ENCODE data around the gene BCAS3.

The BCAS3 gene

DNA sequence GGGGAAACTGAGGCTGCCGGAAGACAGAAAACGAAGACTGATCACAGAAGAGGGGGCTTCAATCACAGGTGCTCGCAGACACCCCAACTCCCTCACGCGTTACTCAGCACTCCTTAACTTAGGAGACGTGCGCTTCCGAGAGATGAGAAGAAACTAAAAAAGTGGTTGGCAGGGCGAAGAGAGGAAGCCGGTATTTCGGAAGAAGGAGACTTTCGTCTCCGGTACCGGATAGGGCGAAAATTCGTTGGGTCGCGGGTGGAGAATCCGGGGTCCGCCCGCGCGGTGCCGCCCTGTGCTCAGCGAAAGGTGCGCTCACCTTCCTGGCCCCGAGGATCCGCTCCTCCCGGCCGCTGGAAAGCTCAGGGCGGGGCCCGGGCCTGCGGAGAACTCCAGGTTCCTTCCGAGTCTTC lies 721.1 kb downstream of the BCAS3 start:
- DNase-seq (ENCODE audit: low read depth), result no peak

DNA sequence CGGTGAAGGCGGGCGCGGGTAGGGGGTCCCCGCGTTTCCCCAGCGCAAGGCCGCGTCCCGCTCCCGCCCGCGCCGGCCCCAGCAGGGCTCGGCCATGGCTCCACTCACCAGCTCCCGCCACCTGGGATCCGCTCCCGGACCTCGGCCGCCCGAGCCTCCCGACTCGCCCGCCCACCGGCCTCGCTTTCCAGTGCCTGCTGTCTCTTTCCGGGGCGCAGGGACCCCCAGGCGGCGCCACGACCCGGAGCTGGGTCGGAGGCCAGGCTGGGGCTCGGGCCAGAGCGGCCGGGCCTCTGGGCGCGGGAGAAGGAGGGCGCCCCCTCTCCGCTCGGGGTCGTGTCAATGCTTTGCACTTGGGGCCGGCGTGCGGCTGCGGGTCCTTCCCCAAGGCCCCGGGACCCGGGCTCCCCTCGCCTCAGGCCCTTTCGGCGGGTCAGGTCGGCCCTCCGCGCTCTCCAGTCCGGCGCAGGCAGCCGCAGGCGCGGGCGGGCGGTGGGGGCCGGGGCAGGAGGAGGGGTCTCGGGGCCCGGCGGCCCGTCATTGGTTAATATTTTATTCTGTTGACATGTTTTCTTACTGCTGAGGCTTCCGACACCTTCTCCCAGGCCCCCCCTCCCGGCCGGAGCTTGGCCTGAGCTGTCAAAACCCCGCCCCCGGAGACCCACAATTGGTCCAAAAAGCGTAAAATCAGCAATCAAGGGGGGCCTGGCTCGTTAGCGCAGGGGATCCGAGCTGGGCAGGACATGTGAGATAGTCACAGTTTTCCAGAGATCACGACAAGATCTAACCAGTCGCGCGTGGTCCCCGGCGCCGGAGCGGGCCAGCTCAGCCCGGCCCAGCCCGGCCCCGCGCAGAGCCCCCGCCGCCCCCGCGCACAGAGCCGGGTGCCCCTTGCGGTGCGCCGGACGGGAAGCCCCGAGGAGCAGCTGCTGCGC lies 721.7 kb downstream of the BCAS3 start, which contains the start of gene TBX2:
Gene TBX2, plus strand, starts transcription at position 713 of the 935 bp plus-strand sequence. CDS start 334 bp downstream, outside the sequence.
- DNase-seq (ENCODE audit: low read depth), result no peak

DNA sequence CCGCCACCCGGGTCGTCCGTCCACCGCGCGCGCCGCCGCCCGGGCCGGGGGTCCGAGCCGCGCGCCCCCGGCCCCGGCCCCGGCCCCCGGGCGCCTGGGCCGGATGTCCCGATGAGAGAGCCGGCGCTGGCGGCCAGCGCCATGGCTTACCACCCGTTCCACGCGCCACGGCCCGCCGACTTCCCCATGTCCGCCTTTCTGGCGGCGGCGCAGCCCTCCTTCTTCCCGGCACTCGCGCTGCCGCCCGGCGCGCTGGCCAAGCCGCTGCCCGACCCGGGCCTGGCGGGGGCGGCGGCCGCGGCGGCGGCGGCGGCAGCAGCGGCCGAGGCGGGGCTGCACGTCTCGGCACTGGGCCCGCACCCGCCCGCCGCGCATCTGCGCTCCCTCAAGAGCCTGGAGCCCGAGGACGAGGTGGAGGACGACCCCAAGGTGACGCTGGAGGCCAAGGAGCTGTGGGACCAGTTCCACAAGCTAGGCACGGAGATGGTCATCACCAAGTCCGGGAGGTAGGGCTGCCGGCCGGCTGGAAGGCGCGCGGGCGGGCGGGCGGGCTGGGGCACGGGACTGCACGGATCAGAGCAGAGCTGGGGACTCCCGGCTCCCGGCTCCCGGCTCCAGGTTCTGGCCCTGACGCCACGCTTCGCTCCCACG lies 722.5 kb downstream of the BCAS3 start:
- no peak for DNase-seq (ENCODE audit: low read depth)

DNA sequence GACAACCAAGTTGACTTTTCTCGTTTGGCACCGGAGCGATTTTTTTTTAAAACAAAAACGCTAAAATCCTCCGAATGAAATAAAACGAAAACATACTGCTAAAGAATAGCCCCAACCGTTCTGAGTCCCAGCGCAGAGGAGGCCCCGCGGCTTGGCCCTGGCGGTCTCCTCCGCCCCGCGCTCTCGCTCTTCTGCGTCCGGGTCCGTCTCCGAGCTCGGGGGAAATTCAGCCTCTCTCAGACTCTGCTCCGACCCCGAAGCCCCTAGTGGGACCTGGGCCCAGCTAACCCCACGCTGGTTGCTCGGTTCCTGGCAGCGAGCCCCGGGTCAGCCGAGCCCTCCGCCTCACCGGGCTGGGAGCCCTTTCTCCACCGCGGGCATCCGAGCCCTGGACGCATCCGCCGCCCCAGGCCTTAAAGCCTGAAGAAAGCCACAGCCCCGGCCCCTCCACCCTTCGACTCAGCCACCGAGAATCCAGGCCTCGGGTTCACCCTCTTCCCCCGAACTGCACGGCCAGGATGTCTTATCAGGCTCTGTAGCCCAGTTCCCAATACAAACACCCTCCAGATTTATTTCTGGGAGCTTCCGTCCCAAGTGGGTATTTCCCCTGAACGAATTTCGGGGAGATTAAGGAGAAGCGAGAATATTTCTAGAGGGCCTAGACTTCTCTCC lies 723.2 kb downstream of the BCAS3 start:
- no peak for DNase-seq (ENCODE audit: low read depth)

DNA sequence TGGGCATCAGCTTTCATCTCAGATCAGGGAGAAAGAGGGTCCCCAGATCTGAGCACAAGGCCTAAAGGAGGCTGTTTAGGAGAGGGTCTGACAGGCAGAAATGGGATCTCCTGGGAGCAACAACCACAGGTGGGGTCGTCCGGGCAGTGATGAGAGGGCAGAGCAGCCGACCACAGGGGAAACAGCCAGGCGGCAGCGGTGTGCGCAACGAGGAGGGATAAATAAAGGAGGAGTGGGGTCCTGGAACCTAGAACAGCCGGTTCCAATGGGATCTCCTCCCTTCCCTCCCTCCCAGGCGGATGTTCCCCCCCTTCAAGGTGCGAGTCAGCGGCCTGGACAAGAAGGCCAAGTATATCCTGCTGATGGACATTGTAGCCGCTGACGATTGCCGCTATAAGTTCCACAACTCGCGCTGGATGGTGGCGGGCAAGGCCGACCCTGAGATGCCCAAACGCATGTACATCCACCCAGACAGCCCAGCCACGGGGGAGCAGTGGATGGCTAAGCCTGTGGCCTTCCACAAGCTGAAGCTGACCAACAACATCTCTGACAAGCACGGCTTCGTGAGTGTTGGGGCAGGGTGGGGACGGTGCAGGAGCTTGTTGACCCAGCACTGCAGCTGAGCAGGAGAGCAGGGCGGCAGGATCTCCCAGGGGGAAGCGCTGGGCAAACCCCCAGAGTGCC lies 723.9 kb downstream of the BCAS3 start:
- no peak for DNase-seq (ENCODE audit: low read depth)

DNA sequence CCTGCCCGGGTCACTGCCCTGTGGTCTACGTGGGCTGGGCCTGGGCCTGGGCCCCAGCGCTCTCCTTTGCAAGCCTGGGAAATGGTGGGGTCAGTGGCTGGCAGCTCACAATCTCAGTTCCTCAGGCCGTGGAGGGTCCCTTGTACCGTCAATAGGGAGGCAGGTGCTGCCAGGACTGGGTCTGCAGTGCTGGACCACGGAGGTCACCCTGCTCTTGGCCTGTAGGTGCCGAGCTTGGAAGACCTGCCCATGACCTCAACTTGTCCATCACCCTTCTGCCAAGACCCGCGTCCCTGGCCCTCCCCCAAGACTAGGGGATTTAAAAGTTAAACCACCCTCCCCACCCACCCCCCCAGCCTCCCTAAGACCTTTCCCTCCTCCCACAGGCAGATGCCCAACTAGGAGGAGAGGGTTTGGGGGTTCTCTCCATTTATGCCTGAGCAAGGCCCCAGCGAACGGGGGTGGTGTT lies 724.5 kb downstream of the BCAS3 start:
- DNase-seq (ENCODE audit: low read depth), result no peak

DNA sequence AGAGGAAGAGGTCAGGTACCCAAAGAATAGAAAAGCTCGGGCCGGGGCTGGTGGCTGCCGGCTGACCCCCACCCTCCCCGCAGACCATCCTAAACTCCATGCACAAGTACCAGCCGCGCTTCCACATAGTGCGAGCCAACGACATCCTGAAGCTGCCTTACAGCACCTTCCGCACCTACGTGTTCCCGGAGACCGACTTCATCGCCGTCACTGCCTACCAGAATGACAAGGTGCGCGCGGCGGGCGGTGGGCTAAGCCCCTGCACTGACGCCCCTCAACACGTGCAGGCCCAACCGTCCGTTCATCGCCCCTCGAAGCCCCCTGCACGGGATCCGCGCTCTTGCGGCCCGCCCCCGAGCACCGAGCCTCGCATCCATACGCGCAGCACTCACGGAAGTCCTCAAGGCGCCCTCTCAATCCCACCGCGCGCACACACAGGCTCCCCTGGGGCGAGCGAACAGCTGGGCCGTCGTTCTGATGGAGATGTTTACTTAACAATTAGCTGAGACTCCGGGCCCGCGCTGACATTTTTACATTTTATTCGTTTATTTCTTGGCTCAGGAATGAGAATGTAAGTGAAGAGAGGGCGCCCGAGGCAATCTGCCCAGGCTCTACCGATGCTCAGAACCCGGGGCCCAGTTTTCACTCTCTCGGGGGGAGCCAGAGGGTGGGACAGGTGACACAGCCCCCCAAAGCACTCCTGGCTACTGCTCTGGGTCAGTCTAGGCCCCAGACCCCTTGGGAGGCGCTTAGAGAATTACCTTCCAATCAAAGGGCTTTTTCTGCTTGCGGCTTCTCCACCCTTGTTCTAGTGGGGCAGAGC lies 725.5 kb downstream of the BCAS3 start:
- DNase-seq (ENCODE audit: low read depth), result no peak

DNA sequence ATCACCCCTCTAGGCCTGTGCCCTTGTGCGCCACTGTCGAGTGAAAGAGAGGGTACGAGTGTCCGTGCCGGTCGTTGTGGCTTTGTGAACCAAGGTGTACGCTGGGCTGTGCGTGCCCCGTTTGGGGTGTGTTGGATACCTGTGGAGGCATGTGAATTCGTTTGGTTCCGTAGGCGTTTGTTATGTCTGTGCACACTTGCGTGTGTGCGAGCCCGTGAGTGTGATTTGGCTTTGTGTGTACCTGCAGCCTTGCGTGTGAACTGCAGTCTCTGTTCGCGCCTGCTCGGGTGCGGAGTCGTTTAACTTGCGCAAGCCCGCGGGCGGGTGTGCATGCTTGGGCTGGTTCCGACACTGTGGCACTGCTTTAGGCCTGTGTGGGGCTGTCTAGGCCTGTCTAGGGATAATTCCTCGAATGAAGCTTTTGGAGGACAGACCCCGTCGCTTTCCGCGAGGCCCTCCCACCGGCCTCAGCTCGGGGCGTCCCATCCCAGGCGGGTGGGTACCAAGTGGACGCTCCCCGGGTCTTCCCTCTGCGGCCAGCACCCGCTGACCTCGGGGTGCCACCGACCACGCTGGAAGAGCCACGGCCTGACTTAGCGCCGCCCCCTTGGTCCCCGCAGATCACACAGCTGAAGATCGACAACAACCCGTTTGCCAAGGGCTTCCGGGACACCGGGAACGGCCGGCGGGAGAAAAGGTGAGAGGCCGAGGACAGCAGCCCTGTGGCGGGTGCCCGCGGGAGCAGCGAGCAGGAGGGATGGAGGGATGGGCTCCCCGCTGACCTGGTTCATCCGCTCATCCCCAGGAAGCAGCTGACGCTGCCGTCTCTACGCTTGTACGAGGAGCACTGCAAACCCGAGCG lies 726.4 kb downstream of the BCAS3 start:
- no peak for DNase-seq (ENCODE audit: low read depth)

DNA sequence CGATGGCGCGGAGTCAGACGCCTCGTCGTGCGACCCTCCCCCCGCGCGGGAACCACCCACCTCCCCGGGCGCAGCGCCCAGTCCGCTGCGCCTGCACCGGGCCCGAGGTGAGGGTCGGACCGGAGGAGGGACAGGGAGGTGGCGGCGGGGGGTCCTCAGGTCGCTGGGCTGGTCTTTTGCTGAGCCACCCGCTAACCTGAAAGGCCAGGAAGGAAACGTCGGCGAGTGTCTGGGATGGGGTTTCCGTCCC lies 726.9 kb downstream of the BCAS3 start:
- no peak for DNase-seq (ENCODE audit: low read depth)

DNA sequence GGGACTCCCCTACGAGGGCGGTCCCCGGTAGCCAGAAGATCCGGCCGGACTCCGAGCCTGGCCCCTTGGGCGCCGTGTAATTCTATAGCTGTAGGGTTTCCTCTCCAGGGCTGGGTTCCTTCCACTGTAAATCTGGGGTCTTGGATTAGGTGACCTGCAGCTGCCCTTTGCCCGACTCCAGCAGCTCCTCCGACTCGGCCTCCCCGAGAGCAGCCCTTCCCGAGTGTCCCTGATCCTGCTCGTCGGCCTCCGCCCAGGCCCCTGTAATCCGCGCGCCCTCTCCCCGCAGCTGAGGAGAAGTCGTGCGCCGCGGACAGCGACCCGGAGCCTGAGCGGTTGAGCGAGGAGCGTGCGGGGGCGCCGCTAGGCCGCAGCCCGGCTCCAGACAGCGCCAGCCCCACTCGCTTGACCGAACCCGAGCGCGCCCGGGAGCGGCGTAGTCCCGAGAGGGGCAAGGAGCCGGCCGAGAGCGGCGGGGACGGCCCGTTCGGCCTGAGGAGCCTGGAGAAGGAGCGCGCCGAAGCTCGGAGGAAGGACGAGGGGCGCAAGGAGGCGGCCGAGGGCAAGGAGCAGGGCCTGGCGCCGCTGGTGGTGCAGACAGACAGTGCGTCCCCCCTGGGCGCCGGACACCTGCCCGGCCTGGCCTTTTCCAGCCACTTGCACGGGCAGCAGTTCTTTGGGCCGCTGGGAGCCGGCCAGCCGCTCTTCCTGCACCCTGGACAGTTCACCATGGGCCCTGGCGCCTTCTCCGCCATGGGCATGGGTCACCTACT lies 727.4 kb downstream of the BCAS3 start:
- no peak for DNase-seq (ENCODE audit: low read depth)

DNA sequence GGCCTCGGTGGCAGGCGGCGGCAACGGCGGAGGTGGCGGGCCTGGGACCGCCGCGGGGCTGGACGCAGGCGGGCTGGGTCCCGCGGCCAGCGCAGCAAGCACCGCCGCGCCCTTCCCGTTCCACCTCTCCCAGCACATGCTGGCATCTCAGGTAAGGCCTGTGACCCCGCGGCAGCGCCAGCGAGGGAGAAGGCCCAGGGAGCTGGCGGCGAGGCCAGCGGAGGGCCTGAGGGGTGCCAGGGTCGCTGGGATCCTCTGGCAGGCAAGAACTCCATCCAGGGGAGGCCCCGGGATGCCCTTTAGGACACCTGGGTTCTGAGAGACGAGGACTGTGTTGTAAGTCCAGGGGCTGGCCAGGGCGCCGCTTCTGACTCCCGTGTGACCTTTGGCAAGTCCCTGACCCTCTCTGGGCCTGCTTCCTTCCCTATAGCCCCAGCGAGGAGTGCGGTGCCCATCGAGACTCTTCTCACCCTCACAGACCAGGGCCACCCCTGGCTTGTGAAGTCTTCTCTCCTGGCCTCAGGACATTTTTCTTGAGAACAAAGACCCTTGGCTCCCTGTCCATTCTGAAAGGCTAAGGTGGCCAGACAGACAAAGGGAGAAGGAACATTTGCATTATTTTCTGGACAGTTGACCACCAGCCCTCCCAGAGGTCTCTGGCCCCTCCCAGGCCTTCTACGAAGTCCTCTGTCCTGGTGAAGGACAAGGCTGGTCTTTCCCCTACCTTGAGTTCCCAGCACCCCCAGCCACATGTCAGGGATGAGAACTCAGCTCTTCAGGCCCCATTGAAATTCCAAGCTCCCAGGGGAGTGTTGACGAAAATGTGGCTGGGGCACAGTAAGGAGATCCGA lies 728.3 kb downstream of the BCAS3 start:
- no peak for DNase-seq (ENCODE audit: low read depth)

DNA sequence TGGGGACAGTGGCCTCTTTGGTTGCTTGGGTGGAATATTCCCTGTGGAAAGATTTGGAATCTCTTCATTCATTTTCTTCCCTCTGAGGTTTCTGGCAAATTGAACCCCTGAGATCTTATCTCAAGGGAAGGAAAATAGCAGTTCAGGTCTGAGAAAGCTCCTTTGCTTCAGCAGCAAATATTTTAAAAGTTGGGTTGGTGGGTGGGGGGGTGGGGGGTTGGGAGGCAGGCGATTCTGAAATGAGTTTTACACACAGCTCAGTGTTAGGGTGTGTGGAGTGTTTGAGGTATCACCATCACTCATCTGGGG lies 728.8 kb downstream of the BCAS3 start:
- DNase-seq (ENCODE audit: low read depth), result no peak

DNA sequence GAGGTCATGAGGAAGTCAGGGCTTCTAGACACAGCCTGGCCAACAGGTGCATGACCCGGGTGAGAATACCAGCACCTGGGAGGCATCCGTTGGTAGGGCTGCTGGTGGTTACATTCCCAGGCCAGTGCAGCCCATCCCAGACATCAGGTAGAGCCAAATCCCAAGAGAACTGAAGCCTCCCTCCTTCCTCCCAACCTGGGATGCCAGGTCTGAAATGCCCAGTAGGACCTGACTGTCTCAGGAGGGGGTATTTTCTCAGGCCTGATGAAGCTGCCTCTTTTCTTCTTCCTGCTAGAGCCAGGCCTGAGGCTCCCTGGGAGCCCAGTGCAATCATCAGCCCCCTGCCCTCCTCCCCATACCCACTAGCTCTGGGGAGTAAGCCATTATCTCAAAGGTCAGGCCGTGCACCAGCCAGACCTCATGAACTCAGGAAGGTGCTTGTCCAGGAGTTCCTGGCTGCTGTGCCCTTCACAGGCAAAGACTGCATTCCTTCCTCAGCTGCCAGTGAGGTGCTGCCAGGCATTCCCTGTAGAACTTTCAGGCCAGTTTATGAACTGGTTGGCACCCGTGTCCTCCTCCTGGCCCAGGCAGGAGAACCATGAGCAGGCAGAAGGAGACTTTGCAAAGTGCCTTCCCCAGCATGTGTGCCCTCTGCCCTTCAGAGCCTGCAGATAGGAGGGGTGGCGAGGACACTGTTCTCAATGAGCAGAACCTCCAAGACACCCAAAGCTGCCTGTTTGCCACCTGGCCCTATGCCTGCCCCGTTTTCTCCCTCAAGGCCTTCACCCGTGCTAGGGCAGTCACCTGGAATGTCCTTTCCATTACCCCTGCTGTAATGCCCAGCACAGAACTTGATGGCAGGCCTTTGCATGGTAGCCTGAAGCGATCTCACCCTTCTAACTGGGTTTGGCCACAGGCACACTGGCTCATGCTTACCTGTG lies 729.6 kb downstream of the BCAS3 start:
- no peak for DNase-seq (ENCODE audit: low read depth)

DNA sequence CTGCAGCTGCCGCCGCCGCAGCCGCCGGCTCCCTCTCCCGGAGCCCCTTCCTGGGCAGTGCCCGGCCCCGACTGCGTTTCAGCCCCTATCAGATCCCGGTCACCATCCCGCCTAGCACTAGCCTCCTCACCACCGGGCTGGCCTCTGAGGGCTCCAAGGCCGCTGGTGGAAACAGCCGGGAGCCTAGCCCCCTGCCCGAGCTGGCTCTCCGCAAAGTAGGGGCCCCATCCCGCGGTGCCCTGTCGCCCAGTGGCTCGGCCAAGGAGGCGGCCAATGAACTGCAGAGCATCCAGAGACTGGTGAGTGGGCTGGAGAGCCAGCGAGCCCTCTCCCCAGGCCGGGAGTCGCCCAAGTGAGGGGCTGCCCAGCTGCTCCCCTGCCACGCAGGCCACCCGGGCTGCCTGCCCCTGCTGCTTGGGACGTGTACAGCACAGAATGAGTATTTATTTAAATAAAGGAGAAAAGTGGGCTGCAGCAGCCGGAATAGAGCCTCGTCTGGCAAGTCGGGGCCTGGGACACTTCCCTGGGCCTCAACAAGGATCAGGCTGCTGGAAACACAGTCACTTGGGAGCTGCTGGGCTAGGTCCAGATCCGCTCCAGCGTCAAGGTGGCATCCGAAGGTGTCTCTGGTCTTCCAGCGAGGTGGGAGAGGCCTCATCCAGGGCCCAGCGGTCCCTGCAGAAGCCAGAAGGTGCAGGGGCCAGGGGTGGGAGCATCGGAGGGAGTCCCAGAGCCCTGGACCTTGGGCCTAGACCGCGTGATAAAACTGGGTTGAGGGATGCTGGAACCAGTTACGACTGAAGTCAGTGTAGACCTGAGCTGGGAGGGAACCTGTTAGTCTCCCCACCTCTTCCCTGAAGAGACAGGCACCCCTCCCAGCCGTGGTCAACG lies 730.7 kb downstream of the BCAS3 start:
- no peak for DNase-seq (ENCODE audit: low read depth)

DNA sequence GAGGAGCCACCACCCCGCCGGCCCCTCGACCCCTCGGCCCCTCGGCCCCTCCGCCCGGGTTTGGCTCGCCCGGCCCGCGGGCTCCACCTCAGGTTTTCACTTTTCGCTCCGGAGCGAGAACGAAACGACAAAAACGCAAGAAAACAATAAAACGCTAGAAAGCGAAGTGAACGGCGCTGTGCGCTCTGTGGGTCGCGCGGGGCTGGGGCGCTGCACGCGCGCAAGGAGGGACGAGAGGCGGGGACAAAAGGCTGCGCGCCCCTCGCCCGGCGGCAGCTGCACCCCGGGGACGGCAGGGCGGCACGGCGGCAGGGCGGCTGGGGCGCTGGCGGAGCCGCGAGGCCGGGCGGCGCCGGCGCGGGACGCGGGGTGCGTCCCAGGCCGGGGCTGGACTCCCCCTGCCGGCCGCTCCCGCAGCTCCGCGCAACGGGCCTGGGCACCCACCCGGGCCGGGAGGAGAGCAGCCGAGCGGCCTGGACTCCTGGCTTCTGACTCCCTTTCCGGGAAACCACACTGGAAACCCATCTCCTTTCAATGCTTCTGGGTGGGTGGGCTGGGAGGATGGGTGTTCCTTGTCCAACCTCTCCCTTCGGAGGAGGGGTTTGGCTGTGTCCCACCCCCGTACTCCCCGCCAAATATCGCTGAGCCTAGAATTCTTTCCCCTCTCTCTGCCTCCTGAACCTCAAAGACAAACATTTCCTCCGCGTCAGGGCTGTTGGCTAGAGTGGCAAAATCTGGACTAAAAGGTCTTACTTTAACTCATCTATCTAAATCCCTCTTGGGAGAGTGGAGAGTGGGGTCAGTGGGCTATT lies 731.9 kb downstream of the BCAS3 start:
- no peak for DNase-seq (ENCODE audit: low read depth)

Data from activated T-helper 1 cell treated with Interleukin-2 at 50 U/mL for 16 hours (primary cell).